SH-SY5Y (cell line): Measurements from ENCODE around the gene SLC19A1.

ENCODE experiments used
- GATA2 ChIP-seq: IDR thresholded peaks from 2 replicates; pipeline ENCODE4 v1.6.1; 2011; ENCODE audit warnings: mild to moderate bottlenecking, low read depth, low read length
- GATA3 ChIP-seq: IDR thresholded peaks from 2 replicates; pipeline ENCODE4 v1.6.1; 2011; ENCODE audit warnings: low read depth, mild to moderate bottlenecking, low read length, moderate library complexity

The SLC19A1 gene

GRCh38 chr21:45479691-45480675 is 62.3 kb downstream of the SLC19A1 start:
- no peak for TF ChIP-seq GATA3
- TF ChIP-seq GATA2 = no peak

GRCh38 chr21:45478816-45479669 is 63.2 kb downstream of the SLC19A1 start:
- TF ChIP-seq GATA2 = no peak
- TF ChIP-seq GATA3 = no peak

GRCh38 chr21:45478115-45478801 is 64.0 kb downstream of the SLC19A1 start:
- TF ChIP-seq GATA2 (no peak), GATA3 (no peak)

GRCh38 chr21:45477176-45478114 is 64.8 kb downstream of the SLC19A1 start:
- no peak for TF ChIP-seq GATA2
- TF ChIP-seq GATA3 = no peak

GRCh38 chr21:45476582-45476981 is 65.7 kb downstream of the SLC19A1 start:
- TF ChIP-seq GATA3 = no peak
- TF ChIP-seq GATA2 = no peak

GRCh38 chr21:45475797-45476570 is 66.3 kb downstream of the SLC19A1 start:
- TF ChIP-seq GATA3 (no peak), GATA2 (no peak)

- TF ChIP-seq GATA2 (no peak), GATA3 (no peak)
Measured at GRCh38 chr21:45475004-45475685, 67.1 kb downstream of the SLC19A1 start.

GRCh38 chr21:45474323-45474950 is 67.8 kb downstream of the SLC19A1 start:
- TF ChIP-seq GATA2 (no peak), GATA3 (no peak)

- no peak for TF ChIP-seq GATA3
Measured at GRCh38 chr21:45473496-45474322, 68.5 kb downstream of the SLC19A1 start.

GRCh38 chr21:45472445-45473365 is 69.5 kb downstream of the SLC19A1 start:
- no peak for TF ChIP-seq GATA2
- TF ChIP-seq GATA3 = no peak
